HG02610 (cell line): ENCODE measurements around the gene TAS2R8.

Experiments used
- ATAC-seq: cut with Tn5 transposase; IDR thresholded peaks from one replicate; pipeline ENCODE4 v1.9.1; 2021; ENCODE audit warnings: mild to moderate bottlenecking, moderate library complexity; ENCODE audit not compliant: unreplicated experiment

TAS2R8 gene

DNA sequence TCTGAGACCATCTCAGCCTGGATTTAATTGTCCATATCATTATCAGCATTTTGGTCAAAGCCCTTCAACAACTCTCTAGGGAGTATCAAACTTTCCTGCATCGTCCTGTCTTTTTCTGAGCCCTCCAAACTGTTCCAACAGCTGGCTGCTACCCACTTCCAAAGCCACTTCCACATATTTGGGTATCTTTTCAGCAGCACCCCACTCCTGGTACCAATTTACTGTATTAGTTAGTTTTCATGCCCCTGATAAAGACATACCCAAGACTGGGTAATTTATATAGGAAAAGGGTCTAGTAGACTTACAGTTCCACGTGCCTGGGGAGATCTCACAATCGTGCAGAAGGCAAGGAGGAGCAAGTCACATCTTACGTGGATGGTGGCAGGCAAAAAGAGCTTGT, 50.9 kb downstream of the TAS2R8 start:
- ATAC-seq = no peak
